Trophoblast cell (in vitro differentiated cells and primary cell): ENCODE data around the gene IL36A.

Experiments used
- DNase-seq, 2 donors: peaks; one replicate each; pipeline ENCODE4 v3.0.0-alpha.2; 2016
- H2AFZ ChIP-seq: 2 replicates; pipeline ENCODE4 v1.6.1; 2013; ENCODE audit warnings: low read length, moderate library complexity, mild to moderate bottlenecking; ENCODE audit not compliant: insufficient read depth, poor library complexity
- H2AK5ac ChIP-seq: 2 replicates; pipeline ENCODE4 v1.6.1; 2013; ENCODE audit warnings: mild to moderate bottlenecking, low read length
- H2BK120ac ChIP-seq: 2 replicates; pipeline ENCODE4 v1.6.1; 2013; ENCODE audit warnings: low read length, mild to moderate bottlenecking, moderate library complexity; ENCODE audit not compliant: insufficient read depth, poor library complexity
- H2BK12ac ChIP-seq: 2 replicates; pipeline ENCODE4 v1.6.1; 2013; ENCODE audit warnings: mild to moderate bottlenecking, low read length, moderate library complexity
- H2BK5ac ChIP-seq: 2 replicates; pipeline ENCODE4 v1.6.1; 2013; ENCODE audit warnings: low read length, low read depth, moderate library complexity, mild to moderate bottlenecking; ENCODE audit not compliant: poor library complexity
- H3K14ac ChIP-seq: 2 replicates; pipeline ENCODE4 v1.6.1; 2013; ENCODE audit warnings: mild to moderate bottlenecking, low read length
- H3K18ac ChIP-seq: 2 replicates; pipeline ENCODE4 v1.6.1; 2013; ENCODE audit warnings: mild to moderate bottlenecking, low read length
- H3K23ac ChIP-seq: 2 replicates; pipeline ENCODE4 v1.6.1; 2013; ENCODE audit warnings: low read length
- H3K27ac ChIP-seq: 2 replicates; pipeline ENCODE4 v1.5.1; 2013; ENCODE audit warnings: low read depth, mild to moderate bottlenecking, inconsistent platforms, low read length, moderate library complexity
- H3K27me3 ChIP-seq: 2 replicates; pipeline ENCODE4 v1.6.1; 2013; ENCODE audit warnings: inconsistent platforms, mild to moderate bottlenecking, low read length, moderate library complexity; ENCODE audit not compliant: insufficient read depth
- H3K36me3 ChIP-seq, 2 experiments: 1 replicate in 1 of 2; 2 replicates in 1 of 2; pipeline ENCODE4 v1.6.1; 2013; ENCODE audit warnings: low read length in 2 of 2, mild to moderate bottlenecking in 2 of 2, moderate library complexity in 1 of 2; ENCODE audit not compliant: insufficient read depth in 2 of 2, control insufficient read depth in 1 of 2
- H3K4ac ChIP-seq: 2 replicates; pipeline ENCODE4 v1.6.1; 2013; ENCODE audit warnings: low read depth, mild to moderate bottlenecking, low read length, moderate library complexity
- H3K4me1 ChIP-seq, 2 experiments: 1 replicate in 1 of 2; 2 replicates in 1 of 2; pipeline ENCODE4 v1.6.1; 2013; ENCODE audit warnings: low read length in 2 of 2, mild to moderate bottlenecking in 2 of 2, moderate library complexity in 1 of 2; ENCODE audit not compliant: insufficient read depth in 2 of 2, control insufficient read depth in 1 of 2
- H3K4me2 ChIP-seq: 2 replicates; pipeline ENCODE4 v1.6.1; 2013; ENCODE audit warnings: inconsistent platforms, mild to moderate bottlenecking, low read length, moderate library complexity
- H3K4me3 ChIP-seq: 2 replicates; pipeline ENCODE4 v1.5.1; 2013; ENCODE audit warnings: mild to moderate bottlenecking, low read depth, low read length, inconsistent platforms
- H3K79me1 ChIP-seq: one replicate; pipeline ENCODE4 v1.6.1; 2013; ENCODE audit warnings: low read length
- H3K79me2 ChIP-seq: 2 replicates; pipeline ENCODE4 v1.6.1; 2013; ENCODE audit warnings: low read length, mild to moderate bottlenecking; ENCODE audit not compliant: control insufficient read depth, insufficient read depth, poor library complexity
- H3K9ac ChIP-seq: 2 replicates; pipeline ENCODE4 v1.6.1; 2013; ENCODE audit warnings: mild to moderate bottlenecking, low read length
- H3K9me3 ChIP-seq: 2 replicates; pipeline ENCODE4 v1.6.1; 2013; ENCODE audit warnings: low read depth, mild to moderate bottlenecking, control low read depth, inconsistent platforms, low read length; ENCODE audit not compliant: insufficient read depth
- H4K12ac ChIP-seq: 2 replicates; pipeline ENCODE4 v1.6.1; 2013; ENCODE audit warnings: low read depth, mild to moderate bottlenecking, low read length, moderate library complexity
- H4K8ac ChIP-seq: 2 replicates; pipeline ENCODE4 v1.6.1; 2013; ENCODE audit warnings: low read depth, mild to moderate bottlenecking, low read length, moderate library complexity
- H4K91ac ChIP-seq: one replicate; pipeline ENCODE4 v1.6.1; 2013; ENCODE audit warnings: low read depth, mild to moderate bottlenecking, low read length, moderate library complexity
- WGBS: extraction: QIAGEN DNeasy Blood & Tissue Kit; methylation state at CpG from one replicate; pipeline ENCODE4 v1.1.7; 2013; ENCODE audit warnings: missing lambda C conversion rate; ENCODE audit not compliant: insufficient read length, insufficient coverage; ENCODE audit errors: extremely low coverage; 5-methylcytosine and 5-hydroxymethylcytosine counted together

IL36A gene

GRCh38 chr2:112960230-112960825 lies 44.9 kb upstream of the IL36A start:
- Histone ChIP-seq H3K4me3 (no peak overlapping the region), H3K4me1 (no peaks in the 10 kb centered on the region), H3K9ac (no peak overlapping the region), H2AFZ (no peak overlapping the region), H3K79me2 (no peaks in the 10 kb centered on the region), H4K12ac (no peak overlapping the region), H3K36me3 (no peaks in the 10 kb centered on the region), H3K18ac (no peak overlapping the region), H3K9me3 (peaks cover 1% of the 10 kb centered on the region), H3K4me2 (no peak overlapping the region), H3K23ac (no peak overlapping the region), H2BK12ac (no peak overlapping the region), H3K27ac (no peak overlapping the region), H2BK120ac (no peak overlapping the region), H2BK5ac (no peak overlapping the region), H2AK5ac (no peak overlapping the region), H3K79me1 (no peaks in the 10 kb centered on the region), H3K4ac (no peak overlapping the region), H4K91ac (no peak overlapping the region), H3K27me3 (no peaks in the 10 kb centered on the region), H3K14ac (no peak overlapping the region), H4K8ac (no peak overlapping the region)
- no peak for DNase-seq
- no CpG with 5 or more reads among the region's 2 CpGs for WGBS

- Histone ChIP-seq H3K14ac (no peak overlapping the region), H2BK120ac (no peak overlapping the region), H3K36me3 (no peaks in the 10 kb centered on the region), H3K4ac (no peak overlapping the region), H4K91ac (no peak overlapping the region), H3K18ac (no peak overlapping the region), H3K27ac (no peak overlapping the region), H4K8ac (no peak overlapping the region), H2BK12ac (no peak overlapping the region), H2BK5ac (no peak overlapping the region), H3K9me3 (peaks cover 1% of the 10 kb centered on the region), H3K4me1 (no peaks in the 10 kb centered on the region), H3K9ac (no peak overlapping the region), H3K23ac (no peak overlapping the region), H2AFZ (no peak overlapping the region), H3K27me3 (no peaks in the 10 kb centered on the region), H3K4me3 (no peak overlapping the region), H2AK5ac (no peak overlapping the region), H3K79me1 (no peaks in the 10 kb centered on the region), H3K79me2 (no peaks in the 10 kb centered on the region), H4K12ac (no peak overlapping the region), H3K4me2 (no peak overlapping the region)
- no CpG with 5 or more reads among the region's 3 CpGs for WGBS
- peak in 1 of 2 donors; percentile 30 for DNase-seq
These were observed 42.7 kb upstream of the IL36A start for GRCh38 chr2:112962308-112963175.

GRCh38 chr2:112967023-112967422 lies 38.2 kb upstream of the IL36A start:
- H3K4me3 ChIP-seq, result no peak overlapping the region
- no peaks in the 10 kb centered on the region for H3K27me3 ChIP-seq
- no peak overlapping the region for H2AK5ac ChIP-seq
- no peak for DNase-seq
- no peak overlapping the region for H4K12ac ChIP-seq
- H3K36me3 ChIP-seq, result no peaks in the 10 kb centered on the region
- H3K9ac ChIP-seq, result no peak overlapping the region
- no peak overlapping the region for H3K4ac ChIP-seq
- no peaks in the 10 kb centered on the region for H3K4me1 ChIP-seq
- no peaks in the 10 kb centered on the region for H3K9me3 ChIP-seq
- no peak overlapping the region for H3K18ac ChIP-seq
- no CpG with 5 or more reads among the region's 2 CpGs for WGBS
- no peak overlapping the region for H3K14ac ChIP-seq
- no peak overlapping the region for H2BK12ac ChIP-seq
- no peak overlapping the region for H2BK5ac ChIP-seq
- H3K79me2 ChIP-seq, result no peaks in the 10 kb centered on the region
- H4K8ac ChIP-seq, result no peak overlapping the region
- no peaks in the 10 kb centered on the region for H3K79me1 ChIP-seq
- H3K23ac ChIP-seq, result no peak overlapping the region
- no peak overlapping the region for H3K4me2 ChIP-seq
- no peak overlapping the region for H3K27ac ChIP-seq
- H4K91ac ChIP-seq, result no peak overlapping the region
- no peak overlapping the region for H2AFZ ChIP-seq
- H2BK120ac ChIP-seq, result no peak overlapping the region

- Histone ChIP-seq H3K27ac (no peak overlapping the region), H3K4me1 (no peaks in the 10 kb centered on the region), H3K79me2 (no peaks in the 10 kb centered on the region), H2BK120ac (no peak overlapping the region), H2BK5ac (no peak overlapping the region), H3K9me3 (no peaks in the 10 kb centered on the region), H2BK12ac (no peak overlapping the region), H3K18ac (no peak overlapping the region), H4K8ac (no peak overlapping the region), H3K4ac (no peak overlapping the region), H3K4me2 (no peak overlapping the region), H4K12ac (no peak overlapping the region), H2AFZ (no peak overlapping the region), H3K14ac (no peak overlapping the region), H2AK5ac (no peak overlapping the region), H3K23ac (no peak overlapping the region), H3K9ac (no peak overlapping the region), H3K36me3 (no peaks in the 10 kb centered on the region), H4K91ac (no peak overlapping the region), H3K79me1 (no peaks in the 10 kb centered on the region), H3K4me3 (no peak overlapping the region), H3K27me3 (no peaks in the 10 kb centered on the region)
- DNase-seq, result no peak
- no CpG with 5 or more reads among the region's 5 CpGs for WGBS
These were observed 32.7 kb upstream of the IL36A start for GRCh38 chr2:112972423-112973086.
